ENCODE results near the gene ITIH4.

- TF ChIP-seq CTCF (IDR thresholded peaks at IDR 0.05) (no peak), POLR2A (IDR thresholded peaks at IDR 0.05) (no peak)
Measured at GRCh38 chr3:52805270-52806039, 25.0 kb downstream of the ITIH4 start.

Measured in thyroid gland (tissue), 4 donors.